Measurements from ENCODE around the gene TACC2.

TACC2 gene

DNA sequence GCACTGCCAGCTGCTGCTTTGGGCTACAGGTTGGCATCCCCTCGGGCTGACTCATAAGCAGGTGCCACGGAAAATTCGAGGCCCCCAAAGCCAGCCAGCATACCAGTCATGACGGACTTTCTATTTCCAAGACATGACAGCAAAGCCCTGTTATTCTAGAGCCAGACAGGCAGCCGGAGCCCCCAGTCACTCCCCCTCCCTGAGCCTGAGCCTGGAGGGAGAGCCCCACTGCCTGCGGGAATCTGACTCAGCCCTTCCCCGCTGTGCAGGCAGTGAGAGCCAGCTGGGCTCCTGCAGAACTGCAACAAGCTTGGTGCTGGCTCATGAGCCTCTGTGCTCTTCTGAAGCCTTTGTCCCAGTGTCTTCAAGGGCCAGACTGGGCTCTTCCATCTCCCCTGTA lies 297.9 kb downstream of the TACC2 start:
- DNase-seq, result peak; percentile 13

DNA sequence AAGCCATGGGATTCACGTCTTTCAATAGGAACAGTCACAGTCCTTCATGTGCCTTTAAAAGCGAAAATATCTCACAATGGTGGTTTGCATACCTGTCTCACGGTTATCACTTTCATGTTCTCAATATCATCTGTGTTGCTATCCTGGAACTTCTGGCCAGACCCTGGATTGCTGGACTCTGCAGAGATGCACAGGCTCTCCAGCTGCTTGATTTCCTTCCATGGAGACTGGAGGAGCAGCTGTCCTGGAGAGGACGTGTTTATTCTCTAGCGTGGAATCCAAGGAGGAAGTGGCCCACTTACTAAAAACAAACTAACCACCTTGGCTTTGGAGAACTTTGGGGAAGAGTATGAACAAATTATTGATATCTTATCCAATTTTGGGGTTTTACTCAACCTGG lies 298.6 kb downstream of the TACC2 start:
- no peak for DNase-seq

DNA sequence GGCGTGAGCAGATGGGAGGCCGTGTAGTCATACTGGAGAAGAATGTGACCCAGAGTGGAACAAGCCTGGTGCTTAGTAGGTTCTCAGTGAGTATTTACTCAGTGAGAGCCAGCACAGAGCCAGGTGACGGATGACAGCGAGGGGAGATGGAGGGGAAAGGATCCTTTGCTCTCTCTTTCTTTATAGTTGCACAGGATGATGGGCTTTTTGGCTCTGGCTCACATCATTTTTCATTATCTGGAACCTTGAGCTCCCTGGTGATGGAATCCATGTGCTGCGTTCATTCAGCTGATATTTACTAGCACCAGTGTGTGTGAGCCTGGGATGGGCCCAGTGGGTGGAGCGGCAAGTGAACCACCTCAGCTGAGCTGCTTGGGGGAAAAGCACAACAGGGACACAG lies 299.3 kb downstream of the TACC2 start:
- no peak for DNase-seq

DNA sequence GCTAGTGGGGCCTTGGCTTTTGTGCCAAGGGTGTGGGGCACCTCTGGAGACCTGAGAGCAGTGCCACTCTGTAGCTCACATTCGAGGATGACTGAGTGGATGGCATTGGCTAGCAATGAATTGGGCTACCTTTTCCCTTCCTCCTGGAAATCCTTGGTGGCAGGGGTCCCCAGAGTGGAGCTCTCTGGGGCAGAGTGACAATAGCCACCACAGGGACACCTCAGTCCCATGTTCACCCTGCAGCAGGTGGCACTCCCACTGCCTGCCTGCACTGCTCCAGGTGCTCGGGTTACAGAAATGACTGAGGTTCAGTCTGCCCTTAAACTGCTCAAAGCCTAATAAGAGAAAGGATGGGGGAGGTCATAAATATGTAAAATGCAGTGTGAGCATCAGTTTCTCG lies 300.0 kb downstream of the TACC2 start:
- DNase-seq, result no peak

DNA sequence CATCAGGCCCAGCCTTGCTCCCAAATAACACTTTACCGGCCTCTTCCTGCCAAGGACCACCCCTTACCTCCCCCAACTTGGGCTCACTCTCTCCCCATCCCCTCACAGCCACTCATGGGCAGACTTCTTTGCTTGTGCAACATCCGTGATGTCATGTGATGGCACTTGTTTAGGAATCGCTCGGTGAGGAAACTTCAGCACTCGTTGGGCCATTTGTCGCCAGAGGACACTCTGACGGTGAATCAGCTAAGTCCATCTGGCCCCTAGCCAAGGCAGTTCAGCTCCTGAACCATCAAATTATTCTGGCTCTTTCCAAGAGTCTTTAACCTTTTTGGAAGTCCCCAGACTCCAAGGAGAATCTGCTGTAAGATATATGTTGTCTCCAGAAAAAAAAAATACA lies 301.4 kb downstream of the TACC2 start:
- no peak for DNase-seq

DNA sequence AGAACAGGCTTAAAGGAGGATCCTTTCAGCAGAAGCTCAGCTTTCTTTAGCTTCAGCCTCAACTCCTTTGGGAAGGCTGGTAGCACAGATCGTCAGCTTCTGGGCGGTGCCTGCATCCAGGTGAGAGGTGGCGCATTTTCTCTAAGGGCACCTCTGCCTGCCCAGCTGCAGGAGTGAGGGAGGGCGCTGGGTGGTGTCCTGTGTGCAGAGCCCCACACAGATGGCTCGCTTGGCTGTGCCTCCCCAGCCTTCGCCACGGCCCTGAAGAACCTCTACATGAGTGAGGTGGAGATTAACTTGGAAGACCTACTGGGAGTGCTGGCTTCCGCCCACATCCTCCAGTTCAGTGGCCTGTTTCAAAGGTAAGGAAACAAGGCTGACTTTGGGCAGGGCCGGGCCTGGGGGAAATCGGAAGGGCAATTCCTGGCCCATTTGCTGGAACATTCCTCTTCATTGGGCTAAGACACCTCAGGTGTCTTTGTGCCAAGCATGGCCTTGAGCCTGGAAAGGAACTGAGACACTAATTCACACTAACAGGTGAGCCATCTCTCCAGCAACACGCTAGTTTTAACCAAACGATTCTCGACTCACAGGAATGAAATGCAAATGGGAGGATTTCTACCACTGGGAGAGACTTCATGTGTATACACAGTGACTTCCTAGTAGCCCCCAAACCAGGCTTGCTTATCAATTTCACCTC lies 302.0 kb downstream of the TACC2 start:
- no peak for DNase-seq

DNA sequence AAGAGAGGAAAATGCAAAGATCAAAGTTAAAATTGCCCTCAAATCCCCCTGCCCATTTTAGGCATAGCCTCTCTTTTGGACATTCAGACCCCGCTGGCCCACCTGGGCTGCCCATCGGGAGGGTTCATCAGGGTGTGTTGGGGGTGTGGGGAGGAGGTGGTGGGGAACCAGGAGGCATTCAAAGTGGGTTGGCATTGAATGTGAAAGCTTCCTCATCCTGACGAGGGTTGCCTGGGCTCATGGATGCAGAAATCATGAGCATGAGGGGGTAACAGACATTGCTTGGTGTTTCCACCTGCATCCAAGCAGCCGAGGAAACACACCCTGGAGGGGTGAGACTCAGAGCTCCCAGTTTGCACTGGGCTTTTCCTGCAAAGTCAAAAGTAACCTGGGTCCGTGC lies 302.8 kb downstream of the TACC2 start:
- no peak for DNase-seq

DNA sequence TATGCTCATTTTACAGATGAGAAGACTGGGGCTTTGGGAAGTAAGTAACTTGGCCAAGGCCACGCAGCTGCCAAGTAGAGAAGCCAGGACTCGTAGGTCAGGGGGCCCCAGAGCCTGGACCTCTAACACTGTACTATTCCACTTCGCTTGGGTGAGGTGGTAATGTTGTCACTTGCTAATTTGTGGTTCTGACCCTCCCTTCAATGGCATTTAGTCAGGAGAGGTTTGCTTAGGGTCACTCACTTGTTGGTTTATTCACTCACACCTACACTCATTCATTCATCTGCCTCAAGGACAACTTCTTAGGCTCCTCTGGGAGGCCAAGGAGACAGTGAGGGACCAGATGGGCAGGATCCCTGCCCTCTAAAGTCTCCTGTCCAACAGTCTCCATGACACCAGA lies 303.4 kb downstream of the TACC2 start:
- no peak for DNase-seq

DNA sequence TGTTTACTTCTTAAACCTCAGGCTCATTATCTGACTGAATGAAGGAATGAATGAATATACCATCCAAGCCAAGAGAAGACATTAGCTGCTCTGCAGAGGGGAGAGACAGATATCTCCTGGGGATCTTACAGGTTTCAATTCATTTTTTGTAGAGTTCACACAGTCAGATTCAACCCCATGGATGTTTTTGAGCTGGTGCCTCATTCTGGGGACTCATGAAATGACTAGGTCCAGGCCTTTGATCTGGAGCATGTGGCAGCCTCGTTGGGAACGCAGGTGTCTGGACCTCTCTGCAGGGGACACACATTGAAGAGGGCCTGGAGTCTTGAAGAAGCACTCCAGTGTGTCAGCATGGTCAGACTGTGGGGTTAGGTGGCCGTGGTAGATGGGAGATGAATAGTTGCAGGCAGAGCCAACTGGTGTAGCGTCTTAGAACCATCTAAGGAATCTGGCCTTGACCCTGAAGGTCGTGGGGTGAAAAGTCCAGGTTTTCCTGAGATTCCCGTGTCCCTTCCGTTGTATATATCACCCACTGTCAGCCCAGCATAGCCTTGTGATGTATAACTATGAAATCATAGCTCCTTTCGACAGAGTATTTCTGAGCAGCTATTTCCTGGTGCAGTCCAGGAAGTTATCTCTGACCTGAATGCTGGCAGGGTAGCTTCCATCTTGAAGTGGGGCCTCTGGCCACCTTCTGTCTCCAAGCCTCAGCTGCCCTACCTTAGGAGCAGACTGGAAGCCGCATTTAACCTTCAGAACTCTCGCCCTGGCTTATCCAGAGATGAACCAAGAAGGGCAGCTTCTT lies 304.4 kb downstream of the TACC2 start:
- peak; percentile 10 for DNase-seq

DNA sequence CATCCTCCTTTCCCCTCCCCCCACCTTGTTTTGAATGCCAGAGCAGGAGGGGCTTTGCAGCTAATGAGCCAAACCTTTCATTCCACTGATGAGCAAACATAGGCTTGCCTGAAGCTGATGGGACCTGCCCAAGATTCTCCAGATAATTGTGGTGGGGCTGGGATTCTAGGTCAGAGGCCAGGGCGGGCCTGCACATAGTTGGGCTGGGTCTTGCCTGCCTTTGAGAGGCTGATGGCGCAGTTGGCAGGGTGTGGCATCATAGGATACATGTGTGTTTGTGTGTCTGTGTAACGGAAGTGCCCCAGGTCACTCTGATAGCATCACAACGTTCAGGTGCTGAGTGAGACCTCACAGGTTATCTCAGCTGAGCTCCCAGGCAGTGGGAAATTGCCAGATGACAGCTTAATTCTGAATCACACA lies 305.0 kb downstream of the TACC2 start:
- DNase-seq, result no peak

DNA sequence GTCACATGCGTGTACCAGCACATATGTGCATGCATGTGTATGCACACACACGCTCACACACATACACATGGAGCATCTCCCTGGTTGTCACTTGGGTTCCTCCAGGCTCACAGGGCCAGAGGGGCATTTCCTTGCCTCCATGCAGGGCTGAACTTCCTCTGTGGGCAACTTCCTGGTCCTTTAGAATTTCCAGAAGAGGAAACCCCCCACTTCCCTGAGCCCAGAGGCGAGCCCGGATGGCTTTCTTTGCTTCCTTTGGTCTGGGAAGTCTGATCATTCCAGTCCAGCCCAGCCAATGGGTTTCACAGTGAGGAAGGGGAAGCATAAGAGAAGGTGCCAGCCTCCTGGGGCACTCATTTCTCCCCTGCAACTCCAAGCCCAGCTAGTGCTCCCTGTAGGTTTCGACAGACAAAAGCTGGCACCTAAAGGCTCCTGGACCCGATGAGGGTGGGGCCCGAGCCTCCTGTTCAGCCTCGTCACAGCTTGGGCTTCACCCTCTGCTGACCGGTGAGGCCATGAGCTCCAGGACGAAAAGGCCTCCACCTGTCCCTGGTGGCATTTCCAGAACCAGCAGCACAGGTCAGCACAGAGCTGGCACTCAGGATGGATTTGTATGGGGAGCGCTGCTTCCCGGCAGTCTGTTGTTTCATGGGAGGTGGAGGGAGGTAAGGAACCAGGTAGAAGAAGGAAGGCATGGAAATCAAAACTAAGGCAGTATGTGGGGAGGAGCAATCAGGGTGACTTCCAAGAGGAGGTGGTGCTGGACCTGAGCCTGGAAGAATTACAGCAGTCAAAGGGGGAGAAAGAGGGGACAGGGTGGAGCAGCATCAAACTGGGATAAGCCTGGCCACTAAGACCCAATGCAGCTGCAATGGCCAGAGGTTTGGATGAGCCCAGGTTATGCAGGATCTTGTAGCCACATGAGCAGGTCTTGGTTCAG lies 305.8 kb downstream of the TACC2 start:
- no peak for DNase-seq

DNA sequence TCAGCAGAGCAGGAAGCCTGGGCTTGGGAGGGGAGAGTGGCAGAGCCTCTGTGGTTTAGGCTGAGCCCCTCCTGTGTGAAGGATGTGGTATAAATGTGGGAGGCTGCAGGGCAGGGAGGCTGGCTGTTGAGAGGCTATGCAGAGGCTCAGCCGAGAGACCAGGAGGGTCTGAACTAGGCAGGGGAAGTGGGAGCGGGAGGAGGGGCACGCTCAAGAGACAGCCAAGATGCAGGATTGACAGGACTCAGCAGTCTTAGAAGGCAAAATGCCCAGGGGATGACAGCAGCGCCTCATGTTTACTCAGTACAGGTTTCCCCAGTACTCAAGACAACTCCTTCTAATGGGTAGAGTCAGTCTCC lies 306.5 kb downstream of the TACC2 start:
- no peak for DNase-seq

DNA sequence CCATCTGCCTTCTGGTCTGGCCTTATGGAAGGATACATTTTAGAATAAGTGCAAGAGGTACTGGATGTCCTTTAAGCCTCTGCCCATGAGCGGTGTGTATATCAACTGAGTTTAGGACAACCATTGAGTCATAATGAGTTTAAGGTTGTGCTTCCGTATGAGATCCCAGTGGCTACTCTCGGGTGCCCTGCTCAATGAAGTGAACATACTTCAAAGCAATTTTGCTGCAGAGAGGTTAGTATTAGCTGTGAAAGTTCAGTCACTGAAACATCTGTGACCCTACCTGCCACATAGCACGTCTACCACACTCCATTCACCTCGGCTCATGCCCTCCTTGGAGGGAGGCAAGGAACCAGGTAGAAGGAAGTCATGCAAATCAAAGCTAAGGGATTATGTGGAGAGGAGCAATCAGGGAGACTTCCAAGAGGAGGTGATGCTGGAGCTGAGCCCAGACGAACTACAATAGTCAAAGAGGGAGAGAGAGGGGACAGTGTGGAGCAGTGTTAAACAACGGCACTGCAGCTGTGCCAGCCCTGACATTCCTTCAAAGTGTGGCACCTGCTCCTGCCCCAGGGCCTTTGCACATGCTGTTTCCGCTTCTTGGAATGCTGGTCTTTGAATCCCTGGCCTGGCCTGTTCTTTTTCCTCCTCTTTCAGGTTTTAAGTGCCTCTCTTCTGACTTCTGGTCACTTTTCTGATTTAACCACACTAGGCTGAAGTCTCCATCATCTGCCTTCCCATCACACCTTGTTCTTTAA lies 307.6 kb downstream of the TACC2 start:
- DNase-seq, result no peak

DNA sequence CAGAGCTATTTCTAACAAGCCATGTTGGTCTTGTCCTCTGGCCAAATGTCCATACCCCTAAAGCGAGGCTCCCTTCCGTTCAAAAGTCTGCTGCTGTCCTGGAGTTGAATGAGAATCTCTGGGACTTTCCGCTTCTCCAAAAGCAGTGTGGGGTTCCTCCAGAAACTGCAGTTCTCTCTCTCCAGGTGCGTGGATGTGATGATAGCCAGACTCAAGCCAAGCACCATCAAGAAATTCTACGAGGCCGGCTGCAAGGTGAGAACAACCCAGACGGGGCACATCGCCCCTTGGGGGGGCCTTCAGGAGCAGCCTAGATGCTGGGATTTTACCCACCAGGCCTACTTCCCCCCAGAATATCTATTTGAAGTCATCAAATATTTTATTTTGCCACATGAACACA lies 308.6 kb downstream of the TACC2 start:
- no peak for DNase-seq

DNA sequence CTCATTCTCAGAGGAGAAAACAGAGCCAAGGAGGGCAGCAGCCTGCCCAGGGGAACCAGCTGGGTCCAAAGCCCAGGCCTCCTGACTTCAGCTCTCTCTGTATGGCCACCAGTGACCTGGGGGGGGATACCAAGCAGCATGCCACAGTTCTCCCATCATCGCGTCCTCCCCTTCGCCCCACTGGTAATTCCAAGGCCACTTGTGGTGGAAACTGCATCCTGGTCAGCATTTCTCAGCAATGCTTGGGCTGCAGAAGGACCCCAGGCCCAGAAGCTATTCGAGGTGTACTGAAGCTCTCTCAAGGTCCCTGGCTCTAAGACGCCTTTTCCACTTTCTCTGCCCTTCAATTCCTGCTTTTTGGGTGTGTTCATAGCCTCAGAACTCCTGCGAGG lies 309.2 kb downstream of the TACC2 start:
- DNase-seq, result no peak

DNA sequence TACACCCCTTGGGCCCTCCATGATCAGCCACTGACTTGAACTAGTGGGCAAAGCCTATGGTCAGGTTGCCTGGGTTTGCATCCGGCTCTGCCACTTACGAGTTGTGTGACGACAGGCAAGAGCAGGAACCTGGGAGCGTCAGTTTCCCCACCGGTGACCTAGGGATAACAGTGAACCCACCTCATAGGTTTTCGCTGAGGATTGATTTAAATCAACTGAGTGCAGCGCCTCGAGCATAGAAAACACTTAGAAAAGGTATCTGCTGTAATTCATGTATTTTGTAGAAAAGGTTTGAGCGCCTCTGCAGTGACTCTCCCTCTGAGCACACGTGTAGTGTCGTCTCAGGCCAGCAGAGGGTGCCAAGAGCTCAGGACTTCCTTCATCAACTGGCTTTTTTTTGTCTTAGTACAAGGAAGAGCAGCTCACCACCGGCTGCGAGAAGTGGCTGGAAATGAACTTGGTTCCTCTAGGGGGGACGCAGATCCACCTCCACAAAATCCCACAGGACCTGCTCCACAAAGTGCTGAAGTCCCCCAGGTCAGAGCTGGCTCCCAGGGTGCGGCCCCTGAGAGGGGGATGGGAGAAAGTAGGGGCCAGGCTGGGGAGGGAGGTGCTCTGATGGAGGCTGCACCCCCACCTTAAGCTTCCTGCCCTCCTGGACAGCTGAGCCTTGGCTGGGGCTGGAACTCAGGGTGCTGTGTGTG lies 309.8 kb downstream of the TACC2 start:
- peak; percentile 79 for DNase-seq

DNA sequence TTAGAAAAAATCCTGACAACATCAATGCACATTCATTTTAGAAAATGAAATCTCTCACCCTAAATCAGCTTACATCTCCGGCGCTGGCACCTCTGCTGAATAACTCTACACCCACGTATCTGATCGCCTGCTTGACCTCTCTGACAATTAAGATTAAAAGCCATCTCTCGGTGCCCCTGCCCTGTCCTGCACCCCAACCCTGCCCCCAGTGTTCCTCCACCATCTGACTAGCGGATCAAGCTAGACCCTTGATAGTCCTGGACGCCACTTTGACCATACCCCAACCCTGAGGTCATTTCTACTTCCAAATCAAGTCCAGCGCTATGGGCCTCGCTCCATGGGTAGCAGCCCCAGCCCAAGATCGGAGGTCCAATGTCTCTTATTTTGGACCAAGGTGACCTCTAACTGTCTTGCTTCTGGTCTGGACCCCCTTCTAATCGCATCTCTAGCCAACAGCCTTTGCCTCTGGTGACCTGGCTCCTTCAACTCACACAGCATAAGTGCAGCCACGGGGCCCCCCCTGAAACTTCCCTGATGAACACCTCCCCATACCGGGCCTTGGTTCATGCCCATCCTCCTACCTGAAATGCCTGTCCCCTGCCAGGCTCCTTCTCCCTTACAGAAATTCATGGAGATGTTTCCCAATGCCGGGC lies 310.6 kb downstream of the TACC2 start:
- no peak for DNase-seq

DNA sequence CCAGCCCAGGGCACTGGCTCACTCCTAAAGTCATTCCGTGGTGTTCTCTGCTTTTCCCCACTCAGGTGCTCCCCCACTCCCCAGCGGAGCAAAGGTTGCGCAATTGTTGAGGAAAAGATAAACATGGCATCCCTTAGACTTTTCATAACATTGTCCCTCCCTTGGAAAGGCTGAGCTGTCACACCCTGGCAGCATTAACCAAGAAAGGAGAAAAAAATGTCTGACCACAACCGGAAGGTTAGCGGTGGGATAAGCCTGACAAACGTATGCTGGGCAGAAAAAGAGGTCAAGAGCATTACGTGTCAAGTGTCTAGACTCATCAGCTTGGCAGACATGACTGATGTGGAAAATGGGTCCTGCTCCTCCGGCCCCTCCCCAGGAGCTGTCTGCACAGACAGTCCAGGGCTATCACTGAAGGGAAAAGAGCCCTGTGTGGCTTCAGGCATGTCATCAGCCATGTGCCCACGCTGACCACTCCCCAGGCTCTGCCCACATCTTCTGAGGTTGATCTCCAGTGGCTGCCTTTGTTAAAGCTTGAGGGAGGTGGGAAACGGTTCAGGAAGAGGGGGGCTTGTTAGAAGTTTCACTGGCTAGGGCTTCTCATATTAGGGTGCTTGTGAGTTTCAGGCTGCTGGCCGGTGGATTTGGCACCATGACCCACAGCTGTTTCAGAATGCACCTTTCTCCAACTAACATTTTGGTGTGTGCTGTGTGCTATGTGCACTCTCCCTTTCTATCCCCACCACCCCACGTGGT lies 312.3 kb downstream of the TACC2 start:
- no peak for DNase-seq

DNA sequence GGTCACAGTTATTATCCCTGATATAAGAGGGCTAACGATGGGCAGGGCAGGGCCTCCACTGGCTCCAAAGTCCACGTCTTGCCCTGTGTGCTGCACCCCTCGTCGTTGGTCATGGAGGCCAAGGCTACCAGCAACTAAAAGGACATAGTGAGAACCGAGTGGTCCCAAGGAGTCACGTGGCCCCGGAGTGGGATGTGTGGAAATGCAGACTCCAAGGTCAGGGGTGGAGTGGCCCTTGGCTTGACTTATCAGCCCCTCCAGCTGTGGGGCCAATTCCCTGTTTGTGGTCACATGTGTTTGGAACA lies 312.8 kb downstream of the TACC2 start:
- DNase-seq, result no peak

DNA sequence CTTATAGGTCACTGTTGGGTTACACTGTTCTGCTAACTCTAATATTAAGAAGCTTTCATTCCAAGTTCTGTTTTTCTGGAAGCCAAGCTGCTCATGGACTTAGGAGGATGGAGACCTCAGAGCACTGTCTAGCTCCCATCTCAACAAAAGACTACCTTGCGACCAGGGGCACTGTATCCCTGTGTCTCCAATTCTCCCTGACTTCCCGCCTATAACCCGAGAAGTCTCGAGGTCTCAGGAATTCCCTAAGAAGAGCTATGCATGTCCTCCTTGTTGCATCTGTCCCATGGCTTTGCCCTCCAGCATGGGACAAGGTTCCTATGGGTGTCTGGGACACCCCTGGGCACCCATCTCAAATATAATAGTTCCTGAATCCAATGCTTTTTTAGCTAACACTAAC lies 313.4 kb downstream of the TACC2 start:
- DNase-seq, result no peak
